GM12872 (cell line): ENCODE results near the gene SEMA3C.

Source experiments
- TF ChIP-seq, protein P1 (sequence below): IDR thresholded peaks from 3 replicates; pipeline ENCODE4 v1.5.1; 2011; ENCODE audit warnings: low read depth, mild to moderate bottlenecking, low read length, moderate library complexity; ENCODE audit not compliant: insufficient read depth

Gene SEMA3C

DNA sequence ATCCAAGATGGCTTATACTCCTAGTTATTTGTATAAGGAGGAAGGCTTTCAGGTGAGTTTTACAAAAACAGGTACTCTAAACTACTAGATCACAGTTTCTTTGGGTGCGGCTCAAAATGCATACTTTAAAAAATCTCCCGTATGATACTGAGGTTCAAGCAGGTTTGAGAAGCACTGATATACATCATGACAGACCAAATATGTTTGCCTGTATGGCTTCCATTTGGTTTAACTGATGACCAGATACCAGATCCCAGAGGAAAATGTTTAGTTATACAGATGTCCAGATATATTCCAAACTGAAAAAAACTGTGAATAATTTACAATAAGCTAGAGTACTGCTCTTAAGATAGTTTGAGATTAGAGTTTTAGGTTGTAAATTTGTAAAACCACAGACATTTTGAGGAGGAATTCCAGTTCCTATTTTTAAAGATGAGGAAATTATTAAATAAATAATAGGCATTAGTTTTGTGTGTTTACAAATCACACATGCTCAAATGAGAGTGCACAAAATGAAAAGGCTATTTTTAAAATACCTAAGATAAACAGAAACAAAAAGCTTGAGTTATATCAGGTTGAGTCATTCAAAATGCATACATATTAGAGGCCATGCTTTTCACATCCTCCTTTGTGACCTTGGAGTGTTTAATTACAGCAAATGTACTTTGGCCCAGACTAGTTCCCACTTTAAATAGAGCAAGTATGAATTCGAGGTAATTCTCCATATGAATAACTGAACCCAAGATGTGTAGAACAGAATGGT lies 60.5 kb downstream of the SEMA3C start:
- TF ChIP-seq, protein P1, sequence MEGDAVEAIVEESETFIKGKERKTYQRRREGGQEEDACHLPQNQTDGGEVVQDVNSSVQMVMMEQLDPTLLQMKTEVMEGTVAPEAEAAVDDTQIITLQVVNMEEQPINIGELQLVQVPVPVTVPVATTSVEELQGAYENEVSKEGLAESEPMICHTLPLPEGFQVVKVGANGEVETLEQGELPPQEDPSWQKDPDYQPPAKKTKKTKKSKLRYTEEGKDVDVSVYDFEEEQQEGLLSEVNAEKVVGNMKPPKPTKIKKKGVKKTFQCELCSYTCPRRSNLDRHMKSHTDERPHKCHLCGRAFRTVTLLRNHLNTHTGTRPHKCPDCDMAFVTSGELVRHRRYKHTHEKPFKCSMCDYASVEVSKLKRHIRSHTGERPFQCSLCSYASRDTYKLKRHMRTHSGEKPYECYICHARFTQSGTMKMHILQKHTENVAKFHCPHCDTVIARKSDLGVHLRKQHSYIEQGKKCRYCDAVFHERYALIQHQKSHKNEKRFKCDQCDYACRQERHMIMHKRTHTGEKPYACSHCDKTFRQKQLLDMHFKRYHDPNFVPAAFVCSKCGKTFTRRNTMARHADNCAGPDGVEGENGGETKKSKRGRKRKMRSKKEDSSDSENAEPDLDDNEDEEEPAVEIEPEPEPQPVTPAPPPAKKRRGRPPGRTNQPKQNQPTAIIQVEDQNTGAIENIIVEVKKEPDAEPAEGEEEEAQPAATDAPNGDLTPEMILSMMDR, result no peak

DNA sequence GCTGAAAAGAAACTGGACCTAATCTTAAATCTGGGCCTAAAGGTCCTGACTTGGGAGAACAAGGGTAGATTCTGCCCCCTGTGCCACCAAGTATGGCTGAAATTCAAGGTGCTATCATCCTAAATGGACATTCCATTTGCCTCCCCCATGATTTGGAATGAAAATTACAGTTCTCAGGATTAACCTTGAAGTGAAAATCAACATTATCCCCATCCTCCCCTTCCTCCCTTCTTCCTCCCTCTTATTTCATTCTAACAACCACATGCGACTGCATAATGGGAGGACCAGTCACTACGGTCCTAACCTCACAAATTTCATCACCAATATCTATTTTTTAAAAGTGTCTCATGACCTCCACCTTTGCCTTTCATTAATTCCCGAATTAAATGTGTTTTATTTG lies 62.1 kb downstream of the SEMA3C start:
- TF ChIP-seq, protein P1, result no peak

DNA sequence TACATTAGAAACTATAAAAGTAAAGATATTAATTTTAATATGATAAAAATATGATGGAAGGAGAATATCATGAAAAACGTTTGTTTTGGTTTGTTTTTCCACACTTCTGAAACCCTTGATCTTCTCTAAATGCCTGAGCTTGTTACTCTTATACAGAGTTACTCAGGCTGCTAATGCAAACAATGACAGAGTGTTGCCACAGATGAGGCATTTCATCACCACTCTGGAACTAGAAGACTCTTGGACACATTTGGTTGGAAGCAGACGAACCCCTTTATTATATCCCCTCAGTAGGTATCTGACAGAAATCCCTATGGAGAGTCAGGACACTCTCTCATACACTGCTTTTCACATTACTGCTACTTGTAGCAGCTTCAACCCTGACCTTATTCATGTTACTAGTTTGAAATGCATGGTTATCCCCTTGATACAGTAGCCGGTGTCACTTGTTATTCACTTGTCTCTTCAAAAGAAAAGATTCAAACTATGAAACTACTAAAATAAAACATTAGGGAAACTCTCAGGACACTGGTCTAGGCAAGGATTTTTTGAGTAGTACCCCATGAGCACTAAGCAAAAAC lies 66.9 kb downstream of the SEMA3C start:
- TF ChIP-seq, protein P1, result no peak

DNA sequence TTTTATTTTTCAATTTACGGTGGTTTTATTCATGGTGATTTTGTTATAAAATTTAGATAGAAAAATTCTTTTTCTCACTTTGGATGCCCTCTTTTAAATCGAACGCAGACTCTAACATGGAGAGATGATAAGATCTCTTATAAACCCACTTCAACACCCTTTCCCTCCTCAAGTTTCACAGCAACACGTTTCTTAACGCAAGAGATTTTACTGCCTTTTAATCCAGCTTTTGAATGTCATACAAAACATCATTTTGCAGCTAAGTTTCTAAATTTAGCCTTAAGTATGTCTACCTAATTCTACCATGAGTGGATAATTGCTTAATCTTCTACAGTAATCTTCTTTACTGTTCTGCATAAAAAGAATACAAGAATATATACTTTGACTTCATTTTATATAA lies 70.0 kb downstream of the SEMA3C start:
- TF ChIP-seq, protein P1, result no peak

DNA sequence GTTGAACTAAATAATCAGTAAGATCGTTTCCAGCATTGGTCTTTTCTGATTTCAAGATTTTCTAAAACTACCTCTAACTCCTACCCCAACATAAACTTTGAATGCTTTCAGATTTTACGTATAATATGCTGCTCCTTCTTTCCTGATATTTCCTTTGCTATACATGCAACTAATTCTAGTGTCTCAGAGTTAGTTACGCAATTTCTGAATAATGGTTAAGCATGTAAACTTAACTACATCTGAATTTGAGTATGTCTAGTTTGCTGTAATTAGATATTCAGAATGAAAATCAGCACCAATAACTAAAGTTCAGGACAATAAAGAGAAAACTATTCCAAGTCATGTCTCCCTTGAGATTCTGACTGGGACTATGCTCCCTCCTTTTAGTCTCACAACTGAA lies 71.0 kb downstream of the SEMA3C start:
- TF ChIP-seq, protein P1, result no peak

DNA sequence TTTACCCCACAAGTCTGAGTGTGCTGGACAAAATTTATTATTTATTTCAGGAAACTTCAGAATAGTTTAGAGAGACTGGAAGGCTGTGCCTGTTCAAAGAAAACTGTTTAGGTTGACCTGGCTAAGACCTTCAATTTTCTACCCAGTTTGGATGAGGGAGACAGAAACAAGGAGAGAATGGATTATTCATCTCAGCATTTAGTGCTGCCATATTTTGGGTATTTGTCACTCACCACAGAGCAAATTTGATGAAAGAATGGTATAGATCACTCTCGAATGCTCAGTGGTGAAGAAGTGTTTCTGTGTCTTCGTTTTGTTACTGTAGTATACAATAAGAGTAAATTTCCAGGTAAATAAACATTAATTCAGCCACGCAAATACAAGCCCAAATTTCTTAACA lies 71.8 kb downstream of the SEMA3C start:
- TF ChIP-seq, protein P1, result no peak

DNA sequence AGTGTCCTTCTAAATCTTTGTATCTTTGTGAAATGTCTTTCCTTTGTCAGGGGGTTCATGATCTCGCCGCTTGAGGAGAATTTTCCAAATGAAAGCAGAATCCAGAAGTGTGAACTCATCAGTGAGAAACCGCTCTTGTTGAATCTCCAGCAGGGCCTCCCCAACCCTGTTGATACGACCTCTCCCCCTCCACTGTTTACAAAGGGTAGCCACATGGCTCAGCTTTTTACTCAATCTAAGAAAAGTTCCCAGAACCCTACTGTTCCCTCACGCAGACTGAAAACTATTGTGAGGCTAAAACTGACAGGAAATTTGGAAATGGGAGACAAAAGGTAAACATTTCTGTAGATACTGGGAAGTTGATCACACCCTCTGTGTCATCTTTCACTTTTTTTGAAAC lies 73.9 kb downstream of the SEMA3C start:
- TF ChIP-seq, protein P1, result no peak
